Lower leg skin (tissue), 3 donors: ENCODE data around the gene FFAR2.

ENCODE experiments used
- POLR2A ChIP-seq, 2 donors: fragments of 450-650 bp; IDR thresholded peaks; one replicate each; pipeline ENCODE4 v1.6.1; 2016 to 2017; ENCODE audit warnings: antibody characterized with exemption in 2 of 2, mild to moderate bottlenecking in 1 of 2, moderate library complexity in 1 of 2
- TF ChIP-seq, protein P1 (sequence below), 3 donors: fragments of 450-650 bp; IDR thresholded peaks; one replicate each; pipeline ENCODE4 v1.5.1; 2016; ENCODE audit warnings: antibody characterized with exemption in 3 of 3, mild to moderate bottlenecking in 3 of 3, moderate library complexity in 2 of 3

GRCh38 chr19:35435896-35436295 is 12.2 kb upstream of the FFAR2 start:
- TF ChIP-seq, protein P1, sequence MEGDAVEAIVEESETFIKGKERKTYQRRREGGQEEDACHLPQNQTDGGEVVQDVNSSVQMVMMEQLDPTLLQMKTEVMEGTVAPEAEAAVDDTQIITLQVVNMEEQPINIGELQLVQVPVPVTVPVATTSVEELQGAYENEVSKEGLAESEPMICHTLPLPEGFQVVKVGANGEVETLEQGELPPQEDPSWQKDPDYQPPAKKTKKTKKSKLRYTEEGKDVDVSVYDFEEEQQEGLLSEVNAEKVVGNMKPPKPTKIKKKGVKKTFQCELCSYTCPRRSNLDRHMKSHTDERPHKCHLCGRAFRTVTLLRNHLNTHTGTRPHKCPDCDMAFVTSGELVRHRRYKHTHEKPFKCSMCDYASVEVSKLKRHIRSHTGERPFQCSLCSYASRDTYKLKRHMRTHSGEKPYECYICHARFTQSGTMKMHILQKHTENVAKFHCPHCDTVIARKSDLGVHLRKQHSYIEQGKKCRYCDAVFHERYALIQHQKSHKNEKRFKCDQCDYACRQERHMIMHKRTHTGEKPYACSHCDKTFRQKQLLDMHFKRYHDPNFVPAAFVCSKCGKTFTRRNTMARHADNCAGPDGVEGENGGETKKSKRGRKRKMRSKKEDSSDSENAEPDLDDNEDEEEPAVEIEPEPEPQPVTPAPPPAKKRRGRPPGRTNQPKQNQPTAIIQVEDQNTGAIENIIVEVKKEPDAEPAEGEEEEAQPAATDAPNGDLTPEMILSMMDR (IDR thresholded peaks at IDR 0.05) = no peak
- TF ChIP-seq POLR2A (IDR thresholded peaks at IDR 0.05) = no peak
